T-helper 17 cell (primary cell): ENCODE data around the gene ANO7. TPM values are rescaled to one million over a fixed set of nuclear protein-coding genes. Genes with fewer than 3 reads are reported as not detected.

Source experiments
- ATAC-seq: fragments of 150-1000 bp; cut with Tn5 transposase; 2 replicates; pipeline ENCODE4 v1.10.0; 2021; ENCODE audit warnings: mild to moderate bottlenecking, moderate library complexity
- DNase-seq, 3 donors: peaks; one replicate each; pipeline versions ENCODE4 v3.0.0 to v3.0.0-alpha.2; 2020 to 2021
- H3K9me3 ChIP-seq: one replicate; pipeline ENCODE4 v1.7.0; 2013; ENCODE audit warnings: low read length, mild to moderate bottlenecking; ENCODE audit not compliant: control insufficient read depth, poor library complexity, severe bottlenecking
- H3K27ac Mint-ChIP-seq: one replicate; pipeline ENCODE4 v1.8.0; 2022; ENCODE audit warnings: mild to moderate bottlenecking, moderate library complexity, mixed read lengths
- H3K27me3 Mint-ChIP-seq: one replicate; pipeline ENCODE4 v1.8.0; 2022; ENCODE audit warnings: mixed read lengths
- H3K36me3 Mint-ChIP-seq: one replicate; pipeline ENCODE4 v1.8.0; 2022; ENCODE audit warnings: low read depth, mixed read lengths
- H3K4me1 Mint-ChIP-seq: one replicate; pipeline ENCODE4 v1.8.0; 2022; ENCODE audit warnings: mild to moderate bottlenecking, mixed read lengths
- H3K4me3 Mint-ChIP-seq: one replicate; pipeline ENCODE4 v1.8.0; 2022; ENCODE audit warnings: mild to moderate bottlenecking, moderate library complexity, mixed read lengths
- total RNA-seq, 4 donors: library from RNA in 2 of 4; stranded (reverse) in 2 of 4; gene quantifications; one replicate each; pipeline ENCODE4 v1.2.3 and lab custom pipeline; 2022 to 2026

The ANO7 gene
- total RNA-seq, 2 donors from 2014 or later, result 0.16 to 0.20 TPM

- DNase-seq (no peak), ATAC-seq (no peak)
- Mint-ChIP-seq H3K27me3 (no peaks in the 10 kb centered on the region), H3K27ac (peak overlapping the region; percentile 99), H3K36me3 (peaks cover 6% of the 10 kb centered on the region), H3K4me3 (peak overlapping the region; percentile 100), H3K4me1 (peaks cover 39% of the 10 kb centered on the region)
- H3K9me3 ChIP-seq, result no peaks in the 10 kb centered on the region
These were observed 37.6 kb upstream of the ANO7 start for GRCh38 chr2:241150660-241151530.

GRCh38 chr2:241151934-241152660 lies 36.4 kb upstream of the ANO7 start:
- H3K4me3 Mint-ChIP-seq, result peak overlapping the region; percentile 100
- no peak overlapping the region for H3K27ac Mint-ChIP-seq
- H3K4me1 Mint-ChIP-seq, result peaks cover 38% of the 10 kb centered on the region
- no peak for ATAC-seq
- no peaks in the 10 kb centered on the region for H3K9me3 ChIP-seq
- peaks cover 6% of the 10 kb centered on the region for H3K36me3 Mint-ChIP-seq
- DNase-seq, result no peak
- no peaks in the 10 kb centered on the region for H3K27me3 Mint-ChIP-seq

- H3K9me3 ChIP-seq, result no peaks in the 10 kb centered on the region
- no peak overlapping the region for H3K27ac Mint-ChIP-seq
- no peaks in the 10 kb centered on the region for H3K27me3 Mint-ChIP-seq
- no peak overlapping the region for H3K4me3 Mint-ChIP-seq
- peaks cover 31% of the 10 kb centered on the region for H3K4me1 Mint-ChIP-seq
- ATAC-seq (no peak), DNase-seq (no peak)
- peaks cover 4% of the 10 kb centered on the region for H3K36me3 Mint-ChIP-seq
These were observed 34.9 kb upstream of the ANO7 start for GRCh38 chr2:241153616-241154015.

- no peak overlapping the region for H3K27ac Mint-ChIP-seq
- ATAC-seq, result no peak
These were observed 33.6 kb upstream of the ANO7 start for GRCh38 chr2:241154915-241155314.

GRCh38 chr2:241155936-241156335 lies 32.5 kb upstream of the ANO7 start:
- ATAC-seq, result no peak
- Mint-ChIP-seq H3K27ac (no peak overlapping the region), H3K27me3 (no peaks in the 10 kb centered on the region), H3K36me3 (no peaks in the 10 kb centered on the region), H3K4me3 (no peak overlapping the region), H3K4me1 (peaks cover 20% of the 10 kb centered on the region)
- H3K9me3 ChIP-seq, result no peaks in the 10 kb centered on the region
- no peak for DNase-seq

More at GRCh38 chr2:241154915-241155314, 33.6 kb upstream of the ANO7 start:
- H3K9me3 ChIP-seq, result no peaks in the 10 kb centered on the region
- H3K36me3 Mint-ChIP-seq, result peaks cover 3% of the 10 kb centered on the region
- peaks cover 26% of the 10 kb centered on the region for H3K4me1 Mint-ChIP-seq
- DNase-seq, result no peak
- H3K27me3 Mint-ChIP-seq, result no peaks in the 10 kb centered on the region
- H3K4me3 Mint-ChIP-seq, result no peak overlapping the region

GRCh38 chr2:241156971-241157441 lies 31.5 kb upstream of the ANO7 start:
- no peaks in the 10 kb centered on the region for H3K9me3 ChIP-seq
- H3K4me3 Mint-ChIP-seq, result no peak overlapping the region
- H3K27me3 Mint-ChIP-seq, result no peaks in the 10 kb centered on the region
- ATAC-seq (no peak), DNase-seq (no peak)
- peak overlapping the region; percentile 39 for H3K27ac Mint-ChIP-seq
- peaks cover 9% of the 10 kb centered on the region for H3K4me1 Mint-ChIP-seq
- no peaks in the 10 kb centered on the region for H3K36me3 Mint-ChIP-seq

- DNase-seq (no peak), ATAC-seq (no peak)
- Mint-ChIP-seq H3K4me1 (peaks cover 5% of the 10 kb centered on the region), H3K36me3 (no peaks in the 10 kb centered on the region), H3K27ac (no peak overlapping the region), H3K27me3 (no peaks in the 10 kb centered on the region), H3K4me3 (no peak overlapping the region)
- no peaks in the 10 kb centered on the region for H3K9me3 ChIP-seq
These were observed 30.5 kb upstream of the ANO7 start for GRCh38 chr2:241157841-241158545.

GRCh38 chr2:241158546-241158900 lies 30.0 kb upstream of the ANO7 start:
- Mint-ChIP-seq H3K27ac (peak overlapping the region; percentile 41), H3K4me3 (no peak overlapping the region)

GRCh38 chr2:241159116-241159515 lies 29.4 kb upstream of the ANO7 start:
- H3K27ac Mint-ChIP-seq, result peak overlapping the region; percentile 41
- no peaks in the 10 kb centered on the region for H3K36me3 Mint-ChIP-seq
- DNase-seq (no peak), ATAC-seq (no peak)
- no peak overlapping the region for H3K4me3 Mint-ChIP-seq
- no peaks in the 10 kb centered on the region for H3K9me3 ChIP-seq
- H3K4me1 Mint-ChIP-seq, result peaks cover 2% of the 10 kb centered on the region
- no peaks in the 10 kb centered on the region for H3K27me3 Mint-ChIP-seq

More at GRCh38 chr2:241158546-241158900, 30.0 kb upstream of the ANO7 start:
- Mint-ChIP-seq H3K4me1 (peaks cover 2% of the 10 kb centered on the region), H3K36me3 (no peaks in the 10 kb centered on the region), H3K27me3 (no peaks in the 10 kb centered on the region)
- ATAC-seq (no peak), DNase-seq (no peak)
- H3K9me3 ChIP-seq, result no peaks in the 10 kb centered on the region

- no peaks in the 10 kb centered on the region for H3K36me3 Mint-ChIP-seq
- H3K27ac Mint-ChIP-seq, result no peak overlapping the region
- DNase-seq (no peak), ATAC-seq (no peak)
- H3K4me1 Mint-ChIP-seq, result peaks cover 2% of the 10 kb centered on the region
- H3K9me3 ChIP-seq, result no peaks in the 10 kb centered on the region
- H3K4me3 Mint-ChIP-seq, result no peak overlapping the region
- no peaks in the 10 kb centered on the region for H3K27me3 Mint-ChIP-seq
These were observed 28.2 kb upstream of the ANO7 start for GRCh38 chr2:241160318-241160717.

GRCh38 chr2:241161646-241162281 lies 26.7 kb upstream of the ANO7 start:
- no peak for DNase-seq
- H3K9me3 ChIP-seq, result no peaks in the 10 kb centered on the region
- Mint-ChIP-seq H3K36me3 (no peaks in the 10 kb centered on the region), H3K27me3 (no peaks in the 10 kb centered on the region), H3K4me3 (no peak overlapping the region), H3K27ac (no peak overlapping the region), H3K4me1 (peaks cover 1% of the 10 kb centered on the region)
- ATAC-seq, result no peak

- ATAC-seq, result no peak
- DNase-seq, result no peak
- no peaks in the 10 kb centered on the region for H3K27me3 Mint-ChIP-seq
- H3K27ac Mint-ChIP-seq, result no peak overlapping the region
- peaks cover 2% of the 10 kb centered on the region for H3K4me1 Mint-ChIP-seq
- peaks cover 3% of the 10 kb centered on the region for H3K36me3 Mint-ChIP-seq
- no peaks in the 10 kb centered on the region for H3K9me3 ChIP-seq
- no peak overlapping the region for H3K4me3 Mint-ChIP-seq
These were observed 24.8 kb upstream of the ANO7 start for GRCh38 chr2:241163601-241164118.
